Measurements from ENCODE around the gene SEMA3C.

Gene SEMA3C

DNA sequence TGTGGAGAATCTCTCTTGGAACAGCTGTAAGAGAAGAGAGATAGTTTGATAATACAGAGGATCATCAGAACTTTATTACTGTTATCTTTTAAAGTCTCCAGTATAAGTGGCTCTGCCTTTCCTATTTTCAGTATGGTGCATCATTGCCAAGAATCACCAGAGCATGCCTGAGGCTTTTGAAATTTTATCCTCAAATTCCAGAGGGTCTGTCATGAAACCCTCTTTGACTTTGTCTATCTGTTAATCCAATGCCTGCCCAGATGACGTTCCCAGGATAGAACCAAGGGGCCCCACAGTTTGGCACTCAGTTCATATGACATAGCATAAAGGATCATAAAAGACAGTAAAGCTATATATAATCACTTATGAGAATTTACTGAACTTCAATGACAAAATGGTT, 35.3 kb upstream of the SEMA3C start:
- TF ChIP-seq, protein P1, sequence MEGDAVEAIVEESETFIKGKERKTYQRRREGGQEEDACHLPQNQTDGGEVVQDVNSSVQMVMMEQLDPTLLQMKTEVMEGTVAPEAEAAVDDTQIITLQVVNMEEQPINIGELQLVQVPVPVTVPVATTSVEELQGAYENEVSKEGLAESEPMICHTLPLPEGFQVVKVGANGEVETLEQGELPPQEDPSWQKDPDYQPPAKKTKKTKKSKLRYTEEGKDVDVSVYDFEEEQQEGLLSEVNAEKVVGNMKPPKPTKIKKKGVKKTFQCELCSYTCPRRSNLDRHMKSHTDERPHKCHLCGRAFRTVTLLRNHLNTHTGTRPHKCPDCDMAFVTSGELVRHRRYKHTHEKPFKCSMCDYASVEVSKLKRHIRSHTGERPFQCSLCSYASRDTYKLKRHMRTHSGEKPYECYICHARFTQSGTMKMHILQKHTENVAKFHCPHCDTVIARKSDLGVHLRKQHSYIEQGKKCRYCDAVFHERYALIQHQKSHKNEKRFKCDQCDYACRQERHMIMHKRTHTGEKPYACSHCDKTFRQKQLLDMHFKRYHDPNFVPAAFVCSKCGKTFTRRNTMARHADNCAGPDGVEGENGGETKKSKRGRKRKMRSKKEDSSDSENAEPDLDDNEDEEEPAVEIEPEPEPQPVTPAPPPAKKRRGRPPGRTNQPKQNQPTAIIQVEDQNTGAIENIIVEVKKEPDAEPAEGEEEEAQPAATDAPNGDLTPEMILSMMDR (IDR thresholded peaks at IDR 0.05; ENCODE audit: insufficient read depth, low read depth, low read length, missing control alignments), result no peak
- no peak for DNase-seq (ENCODE audit: low read depth)
- no peak overlapping the region for H3K4me3 ChIP-seq (ENCODE audit: low read length)

DNA sequence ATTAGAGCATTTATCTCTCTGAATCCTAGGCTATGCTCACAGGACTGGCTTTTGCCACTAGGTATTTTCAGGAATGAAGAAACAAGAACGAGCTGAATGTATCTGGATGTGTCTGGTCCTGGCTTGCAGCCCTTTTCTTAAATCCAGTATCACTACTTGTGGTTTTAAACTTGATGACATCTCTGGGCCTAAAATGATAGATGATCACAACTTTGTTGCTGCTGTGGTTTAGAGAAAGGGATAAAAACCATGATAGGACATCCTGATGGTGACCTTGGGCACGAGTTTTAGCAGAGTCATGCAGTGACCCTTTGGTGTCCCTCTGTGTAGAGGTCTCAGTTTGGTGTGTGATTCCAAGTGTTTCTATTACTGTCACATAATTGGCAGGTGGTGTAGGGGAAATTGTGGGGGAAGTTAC, 31.7 kb upstream of the SEMA3C start:
- TF ChIP-seq, protein P1 (IDR thresholded peaks at IDR 0.05; ENCODE audit: insufficient read depth, low read depth, low read length, missing control alignments), result no peak
- H3K4me3 ChIP-seq (ENCODE audit: low read length), result no peak overlapping the region
- DNase-seq (ENCODE audit: low read depth), result no peak

DNA sequence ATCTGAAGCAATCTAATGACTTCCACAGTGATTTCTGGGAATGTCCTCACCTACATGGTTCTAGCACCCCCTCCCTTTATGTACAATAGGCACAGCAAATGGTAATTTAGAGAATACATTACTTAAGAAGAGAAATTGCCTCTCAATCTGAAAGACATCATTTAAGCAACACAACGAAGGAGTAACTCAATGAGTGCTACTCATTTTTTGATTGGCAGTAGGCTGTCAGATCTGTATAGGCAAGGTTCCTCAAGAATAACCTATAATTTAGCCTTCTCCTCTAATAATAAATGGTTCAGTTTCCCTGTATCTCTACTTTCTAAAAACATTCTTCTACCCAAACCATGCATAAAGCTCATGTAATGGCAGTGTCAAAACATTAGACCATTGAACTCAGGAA, 30.6 kb upstream of the SEMA3C start:
- TF ChIP-seq, protein P1 (IDR thresholded peaks at IDR 0.05; ENCODE audit: insufficient read depth, low read depth, low read length, missing control alignments), result no peak
- DNase-seq (ENCODE audit: low read depth), result no peak

DNA sequence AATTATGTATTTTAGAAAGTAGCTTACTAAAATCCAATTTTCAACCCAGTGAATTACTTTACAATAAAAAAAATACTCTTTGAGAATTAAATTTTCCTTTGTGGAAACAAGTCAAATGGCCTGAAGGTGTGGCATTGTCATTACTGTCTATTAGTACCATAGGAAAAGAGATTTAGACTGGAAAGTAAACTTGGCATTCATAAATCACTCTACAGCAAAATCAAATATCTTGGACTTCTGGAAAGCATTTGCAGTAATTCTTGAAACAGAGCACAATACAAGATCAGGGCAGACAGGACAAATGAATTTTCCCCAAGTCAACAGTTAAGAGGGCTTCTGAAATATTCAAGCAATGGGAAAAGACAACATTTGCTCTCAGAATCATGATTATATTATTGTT, 28.0 kb upstream of the SEMA3C start:
- H3K4me3 ChIP-seq (ENCODE audit: low read length), result no peak overlapping the region
- no peak for DNase-seq (ENCODE audit: low read depth)
- TF ChIP-seq, protein P1 (IDR thresholded peaks at IDR 0.05; ENCODE audit: insufficient read depth, low read depth, low read length, missing control alignments), result no peak

More for the DNA sequence above, 30.6 kb upstream of the SEMA3C start:
- no peak overlapping the region for H3K4me3 ChIP-seq (ENCODE audit: low read length)

DNA sequence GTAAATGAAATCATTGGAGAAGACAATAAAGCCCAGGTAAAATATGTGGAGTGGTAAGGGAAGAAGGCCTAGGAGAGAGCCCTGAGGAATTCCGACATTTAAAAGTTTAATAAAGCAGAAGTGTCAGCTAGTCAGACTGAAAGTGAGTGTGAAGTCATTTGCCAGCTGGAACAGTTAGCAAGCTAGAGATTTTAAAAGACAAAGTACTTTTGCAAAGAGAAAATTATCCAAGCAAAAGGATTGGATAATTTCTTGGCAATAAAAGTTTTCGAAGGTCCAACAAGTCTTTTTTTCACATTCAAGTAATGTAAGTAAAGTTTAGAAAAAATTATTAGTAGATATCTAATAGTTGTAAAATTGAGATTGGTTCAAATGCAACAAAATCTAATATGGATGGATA, 27.1 kb upstream of the SEMA3C start:
- DNase-seq (ENCODE audit: low read depth), result no peak
- H3K4me3 ChIP-seq (ENCODE audit: low read length), result no peak overlapping the region
- TF ChIP-seq, protein P1 (IDR thresholded peaks at IDR 0.05; ENCODE audit: insufficient read depth, low read depth, low read length, missing control alignments), result no peak

DNA sequence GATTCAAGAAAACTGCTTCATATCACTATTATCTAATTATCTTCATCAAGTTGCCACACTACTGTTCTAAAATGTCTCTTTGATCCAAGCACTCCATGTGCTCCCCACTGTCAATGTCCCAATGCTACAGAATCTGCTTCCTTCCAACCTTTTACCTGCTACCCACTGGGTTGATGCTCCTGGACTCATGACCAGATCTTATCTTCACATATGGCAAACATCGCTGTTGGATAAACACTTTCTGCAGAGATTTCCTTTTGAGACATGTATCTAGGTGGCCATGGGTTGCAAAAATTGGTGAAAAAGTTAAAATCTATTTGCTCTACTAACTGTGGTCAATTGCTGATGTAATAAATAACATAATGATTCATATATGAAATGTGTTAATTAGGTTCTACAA, 24.5 kb upstream of the SEMA3C start:
- peak; percentile 13 for DNase-seq (ENCODE audit: low read depth)
- TF ChIP-seq, protein P1 (IDR thresholded peaks at IDR 0.05; ENCODE audit: insufficient read depth, low read depth, low read length, missing control alignments), result no peak
- no peak overlapping the region for H3K4me3 ChIP-seq (ENCODE audit: low read length)

DNA sequence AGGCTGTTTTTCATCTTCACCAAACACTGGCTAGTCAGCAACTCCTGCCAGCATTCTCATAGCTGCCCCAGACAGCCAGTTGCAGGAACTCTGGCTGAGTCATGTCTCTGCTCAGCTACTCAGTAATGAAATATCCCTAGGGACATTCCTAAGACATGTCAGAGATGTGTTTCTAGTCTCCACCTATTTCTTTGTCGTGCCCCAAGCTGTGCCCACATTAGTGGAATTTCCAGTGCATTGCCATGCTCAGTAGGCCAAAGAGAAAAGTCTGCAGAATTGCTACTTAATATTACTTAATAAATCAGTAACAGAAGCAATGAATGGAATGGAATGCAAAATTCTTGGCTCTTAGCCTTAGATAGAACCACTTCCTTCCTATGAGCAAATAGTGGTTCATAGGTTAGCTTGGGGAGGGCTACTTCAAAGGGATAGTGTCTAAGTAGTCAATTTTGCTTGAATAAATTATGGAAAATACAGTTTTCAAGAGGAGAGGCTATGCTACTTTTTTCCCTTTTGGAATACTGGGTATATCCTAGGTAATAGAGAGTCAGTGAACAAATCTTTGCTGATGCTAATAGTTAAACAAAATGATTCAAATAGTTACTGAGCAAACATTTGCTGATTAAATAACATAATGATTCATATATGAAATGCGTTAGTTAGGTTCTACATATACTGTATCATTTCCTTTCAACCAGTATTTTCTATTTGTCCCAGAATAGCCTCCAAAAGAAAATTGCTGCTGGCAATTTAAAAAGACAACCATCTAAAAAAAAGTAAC, 23.6 kb upstream of the SEMA3C start:
- no peak overlapping the region for H3K4me3 ChIP-seq (ENCODE audit: low read length)
- peak; percentile 99 for DNase-seq (ENCODE audit: low read depth)
- TF ChIP-seq, protein P1 (IDR thresholded peaks at IDR 0.05; ENCODE audit: insufficient read depth, low read depth, low read length, missing control alignments), result no peak
